NCI-H1930 (cell line): Measurements from ENCODE around the gene SP9.

Experiments used
- DNase-seq, 2 experiments: peaks; one replicate each; lab custom pipeline; 2025; lab: John Stamatoyannopoulos, UW

SP9 gene

DNA sequence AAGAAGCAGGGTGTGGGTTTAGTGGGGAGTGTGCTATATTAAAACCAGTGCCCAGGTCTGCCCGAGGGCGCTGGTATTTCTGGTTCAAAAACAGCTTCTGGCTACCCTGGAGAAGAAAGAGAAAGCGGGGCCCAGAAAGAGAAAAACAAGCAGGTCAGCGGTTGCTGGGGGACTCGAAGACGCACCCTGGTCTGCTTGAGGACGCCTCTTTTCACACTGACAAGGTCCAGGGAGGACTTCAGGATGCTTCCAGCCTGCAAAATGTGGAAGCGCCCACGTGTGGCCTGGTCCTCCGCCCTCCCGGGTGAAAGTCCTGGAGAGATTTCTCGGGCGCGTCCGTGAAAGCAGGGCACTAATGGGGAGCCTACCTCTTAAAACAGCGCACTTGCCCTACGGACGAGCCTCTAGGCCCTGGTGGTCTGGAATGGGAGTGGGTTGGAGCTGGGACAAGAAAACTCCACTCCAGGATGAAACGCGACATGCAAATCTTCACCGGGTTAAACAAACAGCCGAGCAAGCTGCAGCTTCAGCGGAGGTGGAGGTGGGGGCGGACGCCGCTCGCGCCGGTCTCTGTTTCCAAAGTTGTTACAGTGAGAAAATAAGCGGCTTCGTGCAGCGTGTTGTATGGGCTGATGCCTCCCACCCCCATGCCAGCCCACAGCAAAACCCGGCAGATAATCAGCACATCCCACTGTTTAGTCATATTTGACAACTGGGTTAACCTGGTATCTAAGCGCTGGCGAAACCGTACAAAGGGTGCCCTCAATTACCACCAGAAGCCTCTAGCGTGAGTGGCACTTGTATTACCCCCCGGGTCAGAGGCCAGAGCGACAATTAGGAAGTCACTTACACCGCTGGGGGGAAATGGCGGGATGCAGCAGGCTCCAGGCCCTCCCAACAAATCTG, 1.1 kb upstream of the SP9 start:
- no peak for DNase-seq

DNA sequence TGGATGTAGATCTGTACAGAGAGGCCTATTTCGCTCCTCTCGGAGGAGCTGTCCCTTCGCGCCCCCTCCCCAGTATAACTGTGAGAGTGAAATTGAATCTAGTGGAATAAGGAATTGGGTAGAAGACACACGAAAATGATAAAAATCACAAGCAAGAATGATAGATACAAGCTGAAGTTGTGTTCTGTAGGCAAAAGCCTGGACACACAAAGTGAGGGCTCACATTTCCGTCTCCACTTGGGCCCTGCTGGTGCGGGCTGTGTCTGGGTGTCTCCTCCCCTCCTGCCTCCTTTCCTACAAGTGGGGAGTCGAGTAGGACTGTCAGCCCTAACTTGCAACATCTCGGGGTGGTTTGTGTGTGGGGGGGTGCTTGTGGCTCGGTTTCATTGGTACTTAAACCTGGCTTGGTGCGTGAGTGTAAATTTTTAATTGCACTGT, 457 bp upstream of the SP9 start:
- DNase-seq = no peak

DNA sequence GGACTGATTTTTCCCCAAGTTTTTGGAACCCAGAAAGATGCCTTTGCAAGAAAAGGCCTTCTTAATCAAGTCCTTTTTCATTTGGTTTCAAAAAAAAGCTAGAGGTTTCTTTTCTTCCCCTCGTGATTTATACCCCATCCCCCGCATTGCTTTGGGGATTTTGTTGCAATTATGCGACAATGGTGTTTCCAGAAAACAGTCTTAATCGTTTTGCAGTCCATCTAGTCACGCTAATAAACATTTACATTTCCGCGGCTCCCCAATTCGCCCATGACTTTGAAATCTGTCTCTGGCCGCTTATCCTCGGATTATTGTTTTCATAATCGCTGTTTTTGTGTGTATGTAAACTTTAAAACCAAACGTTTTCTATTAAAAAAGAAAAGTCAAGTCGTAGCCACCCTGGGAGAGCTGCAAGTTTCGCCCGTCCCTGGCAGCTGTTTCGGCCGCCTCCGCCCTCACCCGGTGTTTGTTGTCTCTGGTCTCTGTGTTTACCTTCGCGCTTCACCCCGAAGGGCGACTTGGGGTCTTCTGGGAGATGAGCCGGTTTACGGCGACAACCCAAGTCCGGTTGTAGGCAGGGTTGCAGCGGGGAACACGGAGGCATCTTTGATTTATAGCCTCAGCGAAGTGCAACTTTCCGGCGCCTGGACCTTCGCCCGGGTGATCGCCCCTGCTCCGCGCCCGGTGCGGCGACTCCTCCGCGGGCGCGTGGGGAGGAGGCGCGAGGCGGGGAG, 667 bp downstream of the SP9 start:
- no peak for DNase-seq

DNA sequence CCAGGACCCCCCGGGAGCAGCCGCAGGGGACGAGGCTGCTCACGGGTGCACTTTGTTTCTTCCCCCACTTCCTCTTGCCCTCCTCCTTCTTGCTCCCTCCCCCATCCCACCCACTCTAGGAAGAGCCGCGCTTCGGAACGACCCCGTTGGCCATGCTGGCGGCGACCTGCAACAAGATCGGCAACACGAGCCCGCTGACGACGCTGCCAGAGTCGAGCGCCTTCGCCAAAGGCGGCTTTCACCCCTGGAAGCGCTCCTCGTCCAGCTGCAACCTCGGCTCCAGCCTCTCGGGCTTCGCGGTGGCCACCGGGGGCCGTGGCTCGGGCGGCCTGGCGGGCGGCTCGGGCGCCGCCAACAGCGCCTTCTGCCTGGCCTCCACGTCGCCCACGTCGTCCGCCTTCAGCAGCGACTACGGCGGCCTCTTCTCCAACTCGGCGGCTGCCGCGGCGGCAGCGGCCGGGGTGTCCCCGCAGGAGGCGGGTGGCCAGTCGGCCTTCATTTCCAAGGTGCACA, 1.3 kb downstream of the SP9 start:
- DNase-seq = no peak

DNA sequence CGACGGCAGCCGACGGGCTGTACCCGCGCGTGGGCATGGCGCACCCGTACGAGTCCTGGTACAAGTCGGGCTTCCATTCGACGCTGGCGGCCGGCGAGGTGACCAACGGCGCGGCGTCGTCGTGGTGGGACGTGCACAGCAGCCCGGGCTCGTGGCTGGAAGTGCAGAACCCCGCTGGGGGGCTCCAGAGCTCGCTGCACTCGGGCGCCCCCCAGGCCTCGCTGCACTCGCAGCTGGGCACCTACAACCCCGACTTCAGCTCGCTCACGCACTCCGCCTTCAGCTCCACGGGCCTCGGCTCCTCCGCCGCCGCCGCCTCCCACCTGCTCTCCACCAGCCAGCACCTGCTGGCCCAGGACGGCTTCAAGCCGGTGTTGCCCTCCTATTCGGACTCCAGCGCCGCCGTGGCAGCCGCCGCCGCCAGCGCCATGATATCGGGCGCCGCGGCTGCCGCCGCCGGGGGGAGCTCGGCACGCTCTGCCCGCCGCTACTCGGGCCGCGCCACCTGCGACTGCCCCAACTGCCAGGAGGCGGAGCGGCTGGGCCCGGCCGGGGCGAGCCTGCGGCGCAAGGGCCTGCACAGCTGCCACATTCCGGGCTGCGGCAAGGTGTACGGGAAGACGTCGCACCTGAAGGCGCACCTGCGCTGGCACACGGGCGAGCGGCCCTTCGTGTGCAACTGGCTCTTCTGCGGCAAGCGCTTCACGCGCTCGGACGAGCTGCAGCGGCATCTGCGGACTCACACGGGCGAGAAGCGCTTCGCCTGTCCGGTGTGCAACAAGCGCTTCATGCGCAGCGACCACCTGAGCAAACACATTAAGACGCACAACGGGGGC, 2.0 kb downstream of the SP9 start:
- DNase-seq = no peak

DNA sequence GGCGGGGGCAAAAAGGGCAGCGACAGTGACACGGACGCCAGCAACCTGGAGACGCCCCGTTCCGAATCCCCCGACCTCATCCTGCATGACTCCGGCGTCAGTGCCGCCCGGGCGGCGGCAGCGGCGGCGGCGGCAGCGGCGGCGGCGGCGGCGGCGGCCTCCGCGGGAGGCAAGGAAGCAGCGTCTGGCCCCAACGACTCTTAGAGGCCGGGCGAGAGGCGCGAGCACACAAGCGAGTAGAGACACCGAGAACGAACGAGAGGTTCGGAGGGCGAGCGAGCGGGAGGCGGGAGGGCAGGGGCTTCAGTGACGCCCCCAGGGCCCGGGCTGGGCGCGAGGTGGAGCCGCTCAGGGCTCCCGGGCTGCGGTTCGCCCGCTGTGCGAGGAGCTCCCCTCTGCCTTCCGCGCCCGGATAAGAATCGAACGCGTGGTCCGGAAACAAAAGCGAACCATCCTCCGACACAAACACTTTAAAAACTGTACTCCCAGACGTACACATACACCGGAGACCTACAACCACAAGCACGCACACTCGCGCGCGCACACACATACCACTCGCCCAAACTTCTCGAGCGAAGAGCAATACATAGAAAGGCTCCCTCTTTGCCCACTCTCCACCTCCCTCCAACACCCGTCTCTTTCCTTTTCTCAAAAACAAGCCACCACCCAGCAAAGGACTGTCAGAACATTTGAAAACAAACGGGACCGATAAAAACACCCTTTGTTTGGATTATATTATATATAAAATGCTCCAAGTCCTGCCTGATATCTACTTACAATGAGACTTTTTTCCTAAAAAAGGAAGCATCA, 2.8 kb downstream of the SP9 start:
- DNase-seq = no peak

DNA sequence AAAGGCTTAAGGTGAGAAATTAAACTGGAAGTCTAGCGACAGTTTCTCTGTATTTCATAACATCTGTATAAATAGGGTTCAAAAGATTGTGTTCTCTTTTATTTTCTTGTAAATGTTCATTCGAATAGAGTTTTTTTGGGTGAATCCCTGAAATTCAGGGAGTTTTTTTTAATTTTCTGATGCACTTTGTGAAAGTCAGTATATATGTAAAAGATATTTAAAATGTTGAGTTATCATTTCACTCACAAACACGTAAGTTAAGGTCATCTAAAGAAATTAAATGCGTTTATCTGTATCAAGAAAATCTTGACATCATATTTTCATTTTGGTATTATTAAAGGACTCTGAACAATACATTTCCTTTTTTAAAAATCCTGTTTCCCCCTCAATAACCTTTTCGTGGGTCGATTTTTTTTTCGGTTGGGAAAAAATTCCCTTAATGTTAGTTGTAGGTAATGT, 3.4 kb downstream of the SP9 start:
- DNase-seq = no peak

DNA sequence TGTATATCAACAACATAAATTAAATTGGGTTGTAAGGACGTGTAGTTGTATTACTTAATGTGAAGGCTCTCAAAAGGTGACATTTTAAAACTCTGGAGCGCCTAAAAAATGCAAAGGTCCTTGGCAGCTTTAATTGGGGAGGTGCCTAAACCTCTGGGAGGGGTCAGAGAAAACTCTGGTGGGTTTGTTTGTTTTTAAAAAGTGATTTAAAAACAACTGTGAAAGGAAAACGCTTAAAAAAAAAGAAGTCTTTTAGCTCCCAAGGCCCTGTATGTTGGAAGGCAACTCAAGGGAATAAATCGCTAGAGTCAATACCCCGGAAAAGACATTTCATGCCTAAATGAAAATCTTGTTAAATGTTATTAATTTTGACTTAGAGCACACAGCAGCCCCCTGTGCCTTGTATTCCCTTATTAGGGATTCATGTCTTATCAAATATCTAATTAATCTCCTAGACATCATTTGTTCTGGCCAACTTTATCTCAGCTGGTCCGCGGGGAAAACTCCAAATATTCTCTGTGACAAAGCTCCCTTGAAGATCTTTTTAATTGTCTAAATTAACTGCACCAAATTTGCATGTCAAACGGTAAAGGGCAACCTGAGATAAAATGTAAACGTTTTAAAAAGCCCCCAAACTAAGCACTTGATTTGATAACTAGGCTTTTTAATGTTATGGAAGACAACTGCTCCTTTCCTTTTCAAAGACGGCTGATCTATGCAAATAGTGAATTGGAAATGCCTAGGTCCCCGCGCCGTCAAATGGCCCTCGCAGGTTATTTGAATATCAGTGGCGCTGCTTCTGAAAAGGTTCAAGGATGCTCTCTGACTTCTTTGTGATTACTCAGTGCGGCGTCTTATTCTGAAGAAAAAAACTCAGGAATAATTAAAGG, 4.2 kb downstream of the SP9 start:
- DNase-seq = no peak

DNA sequence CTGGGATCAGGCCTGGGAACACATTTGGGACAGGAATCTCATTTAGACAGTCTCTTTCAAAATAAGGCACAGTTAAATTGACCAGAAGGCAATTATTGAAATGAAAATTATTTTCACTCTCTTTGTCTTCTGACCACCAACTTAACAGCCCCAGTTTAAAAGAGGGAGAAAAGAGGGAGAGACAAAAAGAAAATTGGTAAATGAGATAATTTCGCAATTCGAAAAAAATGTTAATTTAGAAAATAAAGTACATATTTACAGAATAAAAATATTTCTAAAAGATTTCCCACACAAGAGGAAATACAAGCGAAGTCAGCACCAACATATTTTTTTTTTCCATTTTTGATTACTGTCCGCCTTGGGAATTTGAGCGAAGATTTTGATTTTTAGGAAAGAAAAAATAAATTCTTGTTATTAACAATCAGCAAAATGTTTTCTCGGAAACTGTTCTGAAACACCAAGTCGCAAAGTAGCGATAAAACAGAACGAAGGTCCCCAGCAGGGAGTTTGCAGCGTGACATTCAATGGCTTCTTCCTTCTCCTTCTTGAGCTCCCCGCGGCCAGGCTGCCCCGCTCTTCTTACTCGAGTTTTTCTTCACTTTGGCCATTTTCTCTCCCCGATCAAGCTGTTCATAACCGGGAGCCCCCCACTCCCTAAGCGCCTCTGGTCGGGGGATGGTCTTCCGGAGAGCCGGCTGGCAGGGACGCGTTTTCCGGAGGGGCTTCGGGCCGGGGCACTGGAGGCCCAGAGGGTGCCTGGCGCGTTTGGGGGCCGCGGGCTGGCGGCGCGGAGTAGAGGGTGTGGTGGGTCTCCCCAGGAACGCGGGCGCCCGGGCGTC, 5.0 kb downstream of the SP9 start:
- DNase-seq = no peak

DNA sequence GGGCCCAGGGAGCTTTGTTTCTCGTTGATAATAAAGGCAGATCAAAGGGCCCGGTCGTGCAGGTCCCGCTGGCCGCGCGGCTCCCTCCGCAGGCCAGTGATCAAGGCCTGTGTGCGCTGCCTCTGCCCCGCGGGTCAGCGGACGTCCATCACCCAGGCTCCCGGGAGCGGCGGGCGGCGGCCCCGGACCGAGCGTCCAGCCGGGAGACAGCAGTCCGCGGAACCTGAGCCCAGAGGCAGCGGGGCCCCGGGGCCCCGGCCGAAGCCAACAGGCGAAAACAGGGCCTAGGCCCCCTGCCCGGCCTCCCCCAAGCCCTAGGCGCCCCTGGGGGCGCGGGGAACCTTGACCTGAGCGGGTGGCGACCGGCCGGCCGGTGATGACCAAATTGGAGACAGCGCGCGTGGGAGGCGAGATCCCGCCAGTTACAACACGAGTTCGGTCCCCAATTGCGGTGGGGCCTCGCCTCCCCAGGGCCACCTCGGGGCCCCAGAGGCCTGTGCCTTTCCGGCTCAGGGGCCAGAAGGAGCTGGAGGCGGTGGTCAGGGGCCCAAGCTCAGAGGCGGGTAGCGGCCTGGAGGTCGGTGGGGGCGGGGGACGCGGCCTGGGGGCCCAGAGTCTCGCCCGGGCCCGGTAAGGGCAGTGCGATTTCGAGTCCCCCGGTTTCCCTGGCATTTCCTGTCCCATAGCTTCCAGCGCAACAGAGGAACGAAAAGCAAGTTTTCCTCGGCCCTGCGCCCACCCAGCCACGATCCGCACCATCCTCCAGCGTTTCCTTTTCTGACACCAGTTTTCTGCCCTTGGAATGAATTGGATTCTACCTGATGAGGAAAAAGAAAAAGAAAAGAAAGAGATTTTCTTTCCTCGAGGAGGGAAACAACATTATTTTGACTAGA, 5.9 kb downstream of the SP9 start:
- DNase-seq = no peak

DNA sequence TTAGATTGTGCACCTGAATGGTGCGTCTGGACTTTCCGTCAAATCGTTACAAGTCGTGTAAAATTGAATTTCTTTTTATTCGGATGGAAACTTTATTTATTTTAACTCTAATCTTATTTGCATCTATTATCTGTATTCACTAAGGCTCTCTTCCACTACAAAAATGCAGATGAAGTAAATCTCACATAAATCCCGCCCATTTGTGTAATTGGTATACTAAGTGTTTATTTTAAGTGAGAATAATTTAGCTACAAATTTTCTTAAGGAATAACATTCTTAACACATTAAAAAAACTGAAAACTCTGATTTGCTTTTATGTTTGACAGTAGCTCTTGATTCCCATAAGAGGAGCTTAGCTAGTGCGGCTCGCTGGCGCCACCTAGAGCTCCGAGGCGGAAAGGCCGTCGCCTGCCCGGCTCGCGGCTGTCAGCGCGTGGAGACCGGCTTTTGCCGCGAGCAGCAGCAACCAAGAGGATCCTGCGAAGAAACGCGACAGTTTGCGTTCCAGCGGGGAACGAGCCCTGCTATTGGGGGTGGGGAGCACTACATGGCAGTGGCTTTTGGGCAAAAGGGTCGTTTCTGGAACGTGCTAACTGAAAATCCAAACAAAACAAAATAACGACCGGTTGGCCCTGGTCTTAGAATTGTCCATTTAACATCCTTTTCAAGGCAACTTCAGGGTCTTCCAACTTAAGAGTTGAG, 6.7 kb downstream of the SP9 start:
- DNase-seq = no peak

DNA sequence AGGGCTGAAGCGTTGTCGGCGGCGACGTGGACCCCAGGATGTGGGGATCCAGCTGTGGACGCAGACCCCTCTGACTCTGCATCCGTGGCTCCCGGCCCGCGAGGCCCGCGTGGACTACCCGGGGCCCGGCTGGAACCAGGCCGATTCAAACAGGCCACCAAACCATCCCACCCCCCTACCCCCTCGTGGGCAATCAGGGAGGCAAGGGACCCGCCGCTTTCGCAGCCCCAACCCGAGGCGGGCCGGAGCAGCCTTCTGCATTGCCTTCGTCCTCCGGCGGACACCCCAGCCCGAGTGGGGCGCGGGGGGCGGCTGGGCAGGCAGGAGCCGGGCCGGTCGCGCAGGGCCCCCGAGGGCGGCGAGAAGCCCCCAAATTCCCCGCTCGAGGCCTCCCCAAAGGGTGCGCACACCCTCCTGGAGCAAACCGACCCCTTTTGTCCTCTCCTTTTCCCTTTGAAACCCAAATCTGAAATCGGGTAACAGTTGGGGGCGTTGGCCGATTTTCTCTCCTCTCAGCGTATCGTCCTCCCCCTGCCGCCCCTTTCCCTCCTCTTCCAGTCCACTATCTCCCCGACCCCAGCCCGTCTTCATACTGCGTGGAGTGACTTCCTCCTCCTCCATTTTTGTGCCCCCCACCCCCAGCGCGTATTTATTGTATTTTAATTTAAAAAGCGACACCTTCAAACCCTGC, 7.4 kb downstream of the SP9 start:
- DNase-seq = no peak

DNA sequence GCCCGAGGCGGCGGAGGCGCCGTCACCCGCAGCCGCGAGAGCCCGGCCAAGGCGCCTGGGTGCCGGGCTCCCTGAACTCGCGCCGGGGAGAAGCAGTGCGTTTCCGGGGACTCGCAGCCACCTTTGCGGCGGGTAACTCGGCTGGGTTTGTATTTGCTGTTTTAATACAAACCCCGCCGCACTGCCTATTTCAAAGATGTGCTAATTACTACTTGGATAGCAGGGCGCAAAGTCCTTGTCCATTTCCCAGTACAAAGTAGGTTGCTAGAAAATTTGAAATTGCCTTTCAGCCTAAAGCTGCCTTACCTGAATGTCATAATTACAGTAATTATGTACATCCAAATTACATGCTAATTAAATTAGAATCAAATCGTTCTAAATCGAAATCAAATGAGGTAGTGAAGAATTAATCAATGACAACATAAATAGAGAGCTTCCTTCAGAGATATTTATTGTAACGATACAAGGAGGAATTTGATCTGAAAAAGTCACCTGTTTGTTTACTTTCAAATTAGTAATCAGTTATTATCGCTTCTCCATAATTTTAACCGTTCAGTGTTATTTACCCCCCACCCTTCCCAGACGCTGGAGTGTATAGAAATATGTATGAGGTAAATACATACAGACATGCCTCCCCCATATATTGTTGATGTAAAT, 8.1 kb downstream of the SP9 start:
- no peak for DNase-seq

DNA sequence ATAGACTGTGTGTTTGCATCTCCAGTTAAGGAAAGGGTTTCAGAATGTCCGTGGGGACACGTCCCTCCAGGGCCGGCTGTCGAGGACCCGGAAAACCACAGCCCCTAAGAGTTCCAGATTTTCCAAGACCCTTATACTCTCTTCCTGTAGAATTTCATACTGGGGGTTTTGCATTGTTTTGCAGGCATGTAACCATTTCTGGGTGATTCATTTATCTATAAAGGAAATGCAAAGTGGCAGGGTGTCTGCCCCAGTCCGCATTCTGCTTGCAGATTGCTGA, 8.5 kb downstream of the SP9 start:
- no peak for DNase-seq

DNA sequence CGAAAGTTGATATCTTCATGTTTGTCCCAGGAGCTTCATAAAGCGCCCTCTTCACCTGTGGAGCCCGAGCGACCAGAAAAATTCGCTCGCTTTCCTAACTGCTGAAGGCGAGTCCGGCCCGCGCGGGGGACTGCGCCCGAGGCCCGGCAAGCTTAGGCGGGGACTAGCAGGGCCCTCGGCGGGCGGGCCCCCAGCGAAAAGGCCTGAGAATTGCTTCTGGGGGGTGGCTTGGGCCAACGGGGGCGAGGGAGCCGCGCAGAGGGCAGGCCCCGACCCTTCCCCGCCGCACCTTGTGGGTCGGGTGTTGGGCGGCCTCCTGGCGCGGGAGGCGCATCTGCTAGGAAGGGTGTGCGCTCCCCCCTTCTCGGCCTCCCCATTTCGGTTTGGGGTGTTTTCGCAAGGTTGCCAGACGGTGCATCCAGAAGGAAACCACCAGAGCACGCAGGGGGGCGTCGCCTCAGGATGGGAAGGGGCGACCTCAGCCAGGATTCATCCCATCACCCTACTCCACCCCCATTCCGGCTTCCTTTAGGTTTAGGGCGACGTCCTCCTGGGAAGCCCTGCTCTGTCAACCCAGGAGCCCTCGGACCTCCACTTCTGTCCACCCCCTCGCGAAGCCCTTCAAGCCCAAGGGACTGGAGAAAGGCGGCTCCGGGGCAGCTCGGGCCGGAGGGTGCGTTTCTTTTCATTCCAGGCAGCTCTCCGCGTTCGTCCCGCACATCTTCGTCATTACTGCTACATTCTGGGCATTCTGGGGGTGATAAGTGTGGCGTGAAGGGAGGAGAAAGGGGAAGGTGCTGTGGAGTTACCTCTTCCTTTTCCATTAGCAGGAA, 9.1 kb downstream of the SP9 start:
- no peak for DNase-seq
